ENCODE results near the gene SYCN. TPM values are rescaled to one million over a fixed set of nuclear protein-coding genes. Genes with fewer than 3 reads are reported as not detected.
"Not testable (repeated sequence)": the region's sequence is repeated elsewhere in the genome, so short reads cannot be mapped to it uniquely, and the experiment has no call there.

The SYCN gene
- total and polyA plus RNA-seq, 2 of the 13 experiments (the other 11 are each of a cell fraction or from before 2014, with no cell fraction given), result not detected

DNA sequence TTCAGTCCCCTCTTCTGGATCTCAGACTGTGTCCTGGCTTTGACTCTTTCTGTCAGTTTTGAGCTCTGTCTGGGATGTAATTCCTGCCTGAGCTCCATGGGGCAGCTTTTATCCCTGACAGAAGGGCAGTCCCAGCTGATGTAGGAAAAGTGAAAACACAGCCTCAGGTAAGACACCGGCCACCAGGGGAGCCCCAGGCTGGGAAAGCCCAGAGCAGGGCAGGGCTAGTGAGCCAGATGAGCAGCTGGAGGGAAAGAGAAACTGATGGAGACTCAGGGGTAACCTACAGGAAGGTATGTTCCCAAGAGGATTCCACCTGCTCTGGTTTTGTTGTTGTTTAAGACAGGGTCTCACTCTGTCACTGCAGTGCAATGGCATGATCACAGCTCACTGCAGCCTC, 41.1 kb upstream of the SYCN start:
- H2AFZ ChIP-seq (ENCODE audit: low read length); H3K79me2 ChIP-seq (ENCODE audit: insufficient read depth, low read length); H4K20me1 ChIP-seq (ENCODE audit: insufficient read depth, low read length); H3K27me3 ChIP-seq (ENCODE audit: control insufficient read depth in 1 of 2, insufficient read depth in 2 of 2, low read length in 2 of 2); H3K36me3 ChIP-seq (replicated peaks in 1 of 2; ENCODE audit: control insufficient read depth in 1 of 2, insufficient read depth in 2 of 2, low read length in 2 of 2); DNase-seq (ENCODE audit: low spot score); H3K9me3 ChIP-seq (ENCODE audit: low read length); H3K4me1 ChIP-seq (ENCODE audit: insufficient read depth, low read length); H3K27ac ChIP-seq (ENCODE audit: extremely low read length, insufficient read depth, low read length); BruUV-seq (replicated peaks); POLR2A ChIA-PET; H3K4me3 ChIP-seq (replicated peaks in 1 of 3; ENCODE audit: insufficient read depth in 1 of 3, low read depth in 2 of 3, low read length in 3 of 3); intact Hi-C loops (cut with micrococcal nuclease; ENCODE audit: unreplicated experiment); H3K9ac ChIP-seq (ENCODE audit: insufficient read depth, low read depth, low read length); in situ Hi-C loops (cut with HindIII; ENCODE audit: extremely low pct_ligation_motif_present, low pct_unique_long_range_greater_than_20kb); CTCF ChIA-PET (ENCODE audit: low intra/inter-chr PET ratio, low total read pairs); H3K4me2 ChIP-seq (ENCODE audit: low read depth, low read length): not testable (repeated sequence)
- WGBS (ENCODE audit: low lambda C conversion rate), result no CpG with 5 or more reads among the region's 1 CpG
- ATAC-seq (peak; percentile 93), FAIRE-seq (peak; percentile 92)

DNA sequence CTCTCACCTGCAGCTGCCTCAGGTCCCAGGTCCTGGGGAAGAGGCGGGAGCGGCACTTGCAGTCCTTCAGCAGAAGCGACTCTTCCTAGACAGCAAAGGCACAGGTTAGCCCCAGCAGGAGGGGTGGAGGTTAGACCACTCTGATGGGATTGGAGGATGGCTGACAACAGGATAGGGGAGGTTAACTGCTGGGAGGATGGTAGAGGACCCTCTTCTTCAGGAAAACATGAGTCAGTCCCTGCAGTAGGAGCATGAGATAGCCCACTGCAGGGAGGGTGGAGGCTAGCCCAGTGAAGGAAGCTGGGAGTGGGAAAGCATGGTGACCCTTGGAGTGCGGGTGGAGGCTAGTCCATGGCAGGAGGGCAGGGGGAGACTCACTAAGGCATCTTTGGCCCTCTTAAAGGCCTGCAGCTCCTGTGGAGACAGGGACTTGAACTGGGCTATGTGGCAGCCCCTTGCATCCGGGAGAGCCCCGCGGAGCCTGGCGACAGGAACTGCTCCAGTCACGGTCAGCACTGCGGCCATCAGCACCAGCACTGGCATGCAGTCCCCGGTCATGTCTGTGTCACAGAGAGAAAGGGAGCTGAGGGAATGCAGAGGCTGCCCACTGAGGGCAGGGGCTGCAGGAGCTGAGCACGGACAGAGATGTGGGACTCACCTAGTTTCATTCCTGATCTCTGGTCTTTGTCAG, 40.5 kb upstream of the SYCN start, which contains the start of gene IFNL3:
Gene IFNL3, minus strand, starts transcription at position 597 of the 691 bp plus-strand sequence. Its CDS starts 39 bp downstream, at position 558.
- H3K36me3 ChIP-seq (replicated peaks in 1 of 2; ENCODE audit: control insufficient read depth in 1 of 2, insufficient read depth in 2 of 2, low read length in 2 of 2); BruUV-seq (replicated peaks); H3K9ac ChIP-seq (ENCODE audit: insufficient read depth, low read depth, low read length); in situ Hi-C loops (cut with HindIII; ENCODE audit: extremely low pct_ligation_motif_present, low pct_unique_long_range_greater_than_20kb); H3K79me2 ChIP-seq (ENCODE audit: insufficient read depth, low read length); H3K9me3 ChIP-seq (ENCODE audit: low read length); FAIRE-seq; DNase-seq (ENCODE audit: low spot score); H3K4me2 ChIP-seq (ENCODE audit: low read depth, low read length); H2AFZ ChIP-seq (ENCODE audit: low read length); POLR2A ChIA-PET; H3K27ac ChIP-seq (ENCODE audit: extremely low read length, insufficient read depth, low read length); H3K27me3 ChIP-seq (ENCODE audit: control insufficient read depth in 1 of 2, insufficient read depth in 2 of 2, low read length in 2 of 2); H4K20me1 ChIP-seq (ENCODE audit: insufficient read depth, low read length); intact Hi-C loops (cut with micrococcal nuclease; ENCODE audit: unreplicated experiment); H3K4me3 ChIP-seq (replicated peaks in 1 of 3; ENCODE audit: insufficient read depth in 1 of 3, low read depth in 2 of 3, low read length in 3 of 3); H3K4me1 ChIP-seq (ENCODE audit: insufficient read depth, low read length); CTCF ChIA-PET (ENCODE audit: low intra/inter-chr PET ratio, low total read pairs): not testable (repeated sequence)
- no CpG with 5 or more reads among the region's 12 CpGs for WGBS (ENCODE audit: low lambda C conversion rate)
- peak; percentile 14; the same call in 1 of the 3 replicates for ATAC-seq

DNA sequence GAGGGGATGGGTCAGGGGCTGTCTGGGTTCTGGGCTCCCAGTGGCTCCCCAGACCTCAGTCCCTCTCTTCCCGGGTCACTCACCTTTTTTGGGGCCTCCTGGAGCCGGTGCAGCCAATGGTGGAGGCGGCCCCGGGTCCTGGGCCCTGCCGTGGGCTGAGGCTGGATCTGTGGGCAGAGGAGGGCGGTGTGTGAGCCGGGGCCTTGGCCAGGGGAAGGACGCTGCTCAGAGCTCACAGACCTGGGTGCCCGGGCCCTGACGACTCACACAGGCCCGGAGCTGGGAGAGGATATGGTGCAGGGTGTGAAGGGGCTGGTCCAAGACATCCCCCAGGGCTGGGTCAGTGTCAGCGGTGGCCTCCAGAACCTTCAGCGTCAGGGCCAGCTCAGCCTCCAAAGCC, 39.7 kb upstream of the SYCN start:
- H2AFZ ChIP-seq (ENCODE audit: low read length); H3K27ac ChIP-seq (ENCODE audit: extremely low read length, insufficient read depth, low read length); H3K36me3 ChIP-seq (replicated peaks in 1 of 2; ENCODE audit: control insufficient read depth in 1 of 2, insufficient read depth in 2 of 2, low read length in 2 of 2); ATAC-seq; H4K20me1 ChIP-seq (ENCODE audit: insufficient read depth, low read length); in situ Hi-C loops (cut with HindIII; ENCODE audit: extremely low pct_ligation_motif_present, low pct_unique_long_range_greater_than_20kb); H3K79me2 ChIP-seq (ENCODE audit: insufficient read depth, low read length); FAIRE-seq; CTCF ChIA-PET (ENCODE audit: low intra/inter-chr PET ratio, low total read pairs); intact Hi-C loops (cut with micrococcal nuclease; ENCODE audit: unreplicated experiment); DNase-seq (ENCODE audit: low spot score); H3K4me2 ChIP-seq (ENCODE audit: low read depth, low read length); BruUV-seq (replicated peaks); H3K9ac ChIP-seq (ENCODE audit: insufficient read depth, low read depth, low read length); H3K9me3 ChIP-seq (ENCODE audit: low read length); H3K27me3 ChIP-seq (ENCODE audit: control insufficient read depth in 1 of 2, insufficient read depth in 2 of 2, low read length in 2 of 2); H3K4me3 ChIP-seq (replicated peaks in 1 of 3; ENCODE audit: insufficient read depth in 1 of 3, low read depth in 2 of 3, low read length in 3 of 3); H3K4me1 ChIP-seq (ENCODE audit: insufficient read depth, low read length); POLR2A ChIA-PET: not testable (repeated sequence)
- WGBS (ENCODE audit: low lambda C conversion rate), result 42% methylated on average over 5 of the region's 13 CpGs
